ENCODE results near the gene ELK4. TPM values are rescaled to one million over a fixed set of nuclear protein-coding genes. Genes with fewer than 3 reads are reported as not detected.

Gene ELK4
- total RNA-seq, 2 donors from 2014 or later, result 20.2 to 34.4 TPM

- H3K27me3 ChIP-seq (replicated peaks; ENCODE audit: insufficient read depth), result no peaks in the 10 kb centered on the region
- ATAC-seq (ENCODE audit: insufficient number of reproducible peaks, low FRiP score, low read depth) (no peak), DNase-seq (ENCODE audit: low spot score) (no peak)
- peaks cover 13% of the 10 kb centered on the region for H3K36me3 ChIP-seq
- H3K9me3 ChIP-seq, result no peaks in the 10 kb centered on the region
- TF ChIP-seq CTCF (IDR thresholded peaks at IDR 0.05), result no peak
- no peak overlapping the region for H3K27ac ChIP-seq
- H3K4me1 ChIP-seq (ENCODE audit: control insufficient read depth in 1 of 2, low read depth in 2 of 2), result peaks cover 0 to 4% of the 10 kb centered on the region in 2 donors
- H3K4me3 ChIP-seq, result no peak overlapping the region
Observed at GRCh38 chr1:205612104-205612503, 19.7 kb downstream of the ELK4 start.

- no peaks in the 10 kb centered on the region for H3K9me3 ChIP-seq
- no peak for DNase-seq (ENCODE audit: low spot score)
- no peak for ATAC-seq (ENCODE audit: insufficient number of reproducible peaks, low FRiP score, low read depth)
- peaks cover 0 to 4% of the 10 kb centered on the region in 2 donors for H3K4me1 ChIP-seq (ENCODE audit: control insufficient read depth in 1 of 2, low read depth in 2 of 2)
- peaks cover 8% of the 10 kb centered on the region for H3K36me3 ChIP-seq
- TF ChIP-seq CTCF (IDR thresholded peaks at IDR 0.05), result no peak
- no peaks in the 10 kb centered on the region for H3K27me3 ChIP-seq (replicated peaks; ENCODE audit: insufficient read depth)
- no peak overlapping the region for H3K4me3 ChIP-seq
- H3K27ac ChIP-seq, result no peak overlapping the region
Observed at GRCh38 chr1:205610901-205611466, 20.8 kb downstream of the ELK4 start.

GRCh38 chr1:205610036-205610435, 21.8 kb downstream of the ELK4 start:
- DNase-seq (ENCODE audit: low spot score), result no peak
- H3K9me3 ChIP-seq, result no peaks in the 10 kb centered on the region
- peaks cover 4% of the 10 kb centered on the region for H3K36me3 ChIP-seq
- peaks cover 0 to 4% of the 10 kb centered on the region in 2 donors for H3K4me1 ChIP-seq (ENCODE audit: control insufficient read depth in 1 of 2, low read depth in 2 of 2)
- no peak for ATAC-seq (ENCODE audit: insufficient number of reproducible peaks, low FRiP score, low read depth)
- H3K27me3 ChIP-seq (replicated peaks; ENCODE audit: insufficient read depth), result no peaks in the 10 kb centered on the region
- no peak for TF ChIP-seq CTCF (IDR thresholded peaks at IDR 0.05)
- no peak overlapping the region for H3K4me3 ChIP-seq
- no peak overlapping the region for H3K27ac ChIP-seq

- H3K27ac ChIP-seq, result no peak overlapping the region
- DNase-seq (ENCODE audit: low spot score) (no peak), ATAC-seq (ENCODE audit: insufficient number of reproducible peaks, low FRiP score, low read depth) (no peak)
- H3K4me1 ChIP-seq (ENCODE audit: control insufficient read depth in 1 of 2, low read depth in 2 of 2), result peaks cover 5 to 6% of the 10 kb centered on the region in 2 donors
- H3K4me3 ChIP-seq, result no peak overlapping the region
- no peaks in the 10 kb centered on the region for H3K36me3 ChIP-seq
- no peaks in the 10 kb centered on the region for H3K9me3 ChIP-seq
- no peaks in the 10 kb centered on the region for H3K27me3 ChIP-seq (replicated peaks; ENCODE audit: insufficient read depth)
- TF ChIP-seq CTCF (IDR thresholded peaks at IDR 0.05), result no peak
Observed at GRCh38 chr1:205604825-205605505, 26.8 kb downstream of the ELK4 start.

- Histone ChIP-seq H3K27ac (no peak overlapping the region), H3K27me3 (replicated peaks; ENCODE audit: insufficient read depth) (no peaks in the 10 kb centered on the region), H3K9me3 (no peaks in the 10 kb centered on the region), H3K4me1 (ENCODE audit: control insufficient read depth in 1 of 2, low read depth in 2 of 2) (peaks cover 9 to 15% of the 10 kb centered on the region in 2 donors), H3K36me3 (no peaks in the 10 kb centered on the region), H3K4me3 (no peak overlapping the region)
- TF ChIP-seq CTCF (IDR thresholded peaks at IDR 0.05), result no peak
- no peak for DNase-seq (ENCODE audit: low spot score)
- ATAC-seq (ENCODE audit: insufficient number of reproducible peaks, low FRiP score, low read depth), result no peak
Observed at GRCh38 chr1:205604059-205604458, 27.8 kb downstream of the ELK4 start.
